DND-41 (cell line): ENCODE measurements around the gene FBLN5.

Experiments
- EZH2 ChIP-seq: IDR thresholded peaks from 3 replicates; pipeline ENCODE4 v1.6.1; 2012; ENCODE audit warnings: borderline replicate concordance, low read depth, mild to moderate bottlenecking, moderate library complexity, low read length, inconsistent platforms; ENCODE audit not compliant: severe bottlenecking
- TF ChIP-seq, protein P1 (sequence below): IDR thresholded peaks from 2 replicates; pipeline ENCODE4 v1.5.1; 2012; ENCODE audit warnings: borderline replicate concordance, low read length, moderate library complexity, mild to moderate bottlenecking; ENCODE audit not compliant: poor library complexity, severe bottlenecking; ENCODE audit errors: extremely low read depth

DNA sequence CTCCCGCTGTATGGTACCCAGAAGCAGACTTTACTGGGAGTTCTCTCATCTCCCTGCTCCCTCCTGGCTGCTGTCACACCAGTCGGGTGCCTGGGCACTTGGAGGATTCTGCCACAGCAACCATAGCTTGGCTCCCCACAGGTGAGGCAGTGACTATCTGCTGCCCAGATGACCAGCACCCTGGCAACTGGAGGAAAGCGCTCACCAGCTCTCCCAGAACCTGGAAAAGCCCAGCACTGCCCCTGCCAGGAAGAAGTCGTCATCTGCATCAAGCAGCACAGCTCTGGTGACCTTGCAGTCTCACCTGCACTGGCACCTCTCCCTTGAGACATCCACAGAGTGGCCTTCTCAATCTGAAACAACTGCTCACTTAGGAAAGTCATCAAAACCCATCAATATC is 48.3 kb downstream of the FBLN5 start:
- TF ChIP-seq EZH2, result no peak
- TF ChIP-seq, protein P1, sequence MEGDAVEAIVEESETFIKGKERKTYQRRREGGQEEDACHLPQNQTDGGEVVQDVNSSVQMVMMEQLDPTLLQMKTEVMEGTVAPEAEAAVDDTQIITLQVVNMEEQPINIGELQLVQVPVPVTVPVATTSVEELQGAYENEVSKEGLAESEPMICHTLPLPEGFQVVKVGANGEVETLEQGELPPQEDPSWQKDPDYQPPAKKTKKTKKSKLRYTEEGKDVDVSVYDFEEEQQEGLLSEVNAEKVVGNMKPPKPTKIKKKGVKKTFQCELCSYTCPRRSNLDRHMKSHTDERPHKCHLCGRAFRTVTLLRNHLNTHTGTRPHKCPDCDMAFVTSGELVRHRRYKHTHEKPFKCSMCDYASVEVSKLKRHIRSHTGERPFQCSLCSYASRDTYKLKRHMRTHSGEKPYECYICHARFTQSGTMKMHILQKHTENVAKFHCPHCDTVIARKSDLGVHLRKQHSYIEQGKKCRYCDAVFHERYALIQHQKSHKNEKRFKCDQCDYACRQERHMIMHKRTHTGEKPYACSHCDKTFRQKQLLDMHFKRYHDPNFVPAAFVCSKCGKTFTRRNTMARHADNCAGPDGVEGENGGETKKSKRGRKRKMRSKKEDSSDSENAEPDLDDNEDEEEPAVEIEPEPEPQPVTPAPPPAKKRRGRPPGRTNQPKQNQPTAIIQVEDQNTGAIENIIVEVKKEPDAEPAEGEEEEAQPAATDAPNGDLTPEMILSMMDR, result no peak
